Measurements from ENCODE around the gene MRPL23. TPM values are rescaled to one million over a fixed set of nuclear protein-coding genes. Genes with fewer than 3 reads are reported as not detected.

The MRPL23 gene
- total RNA-seq, 1 experiment from 2014 or later = 123 TPM

- no peak for DNase-seq (ENCODE audit: low read depth)
These were observed 43.9 kb downstream of the MRPL23 start for GRCh38 chr11:1990872-1991578.

GRCh38 chr11:1992111-1992510 is 45.0 kb downstream of the MRPL23 start:
- no peak for DNase-seq (ENCODE audit: low read depth)

GRCh38 chr11:1994121-1994520 is 47.0 kb downstream of the MRPL23 start:
- no peak for DNase-seq (ENCODE audit: low read depth)

- DNase-seq (ENCODE audit: low read depth) = no peak
These were observed 50.6 kb downstream of the MRPL23 start, which contains the start of gene H19 for GRCh38 chr11:1997755-1998154. Gene H19 (minus strand): TSS chr11:1997842.

- no peak for DNase-seq (ENCODE audit: low read depth)
These were observed 51.2 kb downstream of the MRPL23 start for GRCh38 chr11:1998290-1998689.

- DNase-seq (ENCODE audit: low read depth) = no peak
These were observed 51.7 kb downstream of the MRPL23 start for GRCh38 chr11:1998861-1999260.

GRCh38 chr11:2002042-2002776 is 55.1 kb downstream of the MRPL23 start:
- DNase-seq (ENCODE audit: low read depth) = no peak

GRCh38 chr11:2002807-2003206 is 55.7 kb downstream of the MRPL23 start:
- DNase-seq (ENCODE audit: low read depth) = no peak

- DNase-seq (ENCODE audit: low read depth) = no peak
These were observed 57.3 kb downstream of the MRPL23 start for GRCh38 chr11:2004466-2004865.

Other genes starting within 250 kb of the MRPL23 start
- gene IFITM10, start 196.7 kb upstream of the MRPL23 start, total RNA-seq (2014; rRNA removed; shearing (Covaris generic)) = 4.3 and 6.6 TPM in 2 replicates
- gene CTSD, start 183.4 kb upstream of the MRPL23 start, total RNA-seq (2014; rRNA removed; shearing (Covaris generic)) = 383 and 388 TPM in 2 replicates
- gene SYT8, start 112.3 kb upstream of the MRPL23 start, total RNA-seq (2014; rRNA removed; shearing (Covaris generic)) = 0.20 TPM in 1 of 2 replicates, not detected in the other
- 0.48 TPM in 1 of 2 replicates, not detected in the other for gene TNNI2, start 108.4 kb upstream of the MRPL23 start, total RNA-seq (2014; rRNA removed; shearing (Covaris generic))
- gene LSP1, start 94.2 kb upstream of the MRPL23 start, total RNA-seq (2014; rRNA removed; shearing (Covaris generic)) = 2.4 and 3.8 TPM in 2 replicates
- gene PRR33, start 55.4 kb upstream of the MRPL23 start, total RNA-seq (2014; rRNA removed; shearing (Covaris generic)) = not detected in 2 replicates
- not detected in 2 replicates for gene TNNT3, start 27.6 kb upstream of the MRPL23 start, total RNA-seq (2014; rRNA removed; shearing (Covaris generic))
- gene H19, start 50.5 kb downstream of the MRPL23 start, total RNA-seq (2014; rRNA removed; shearing (Covaris generic)) = 0.72 and 1.9 TPM in 2 replicates
- gene IGF2, start 192.1 kb downstream of the MRPL23 start, total RNA-seq (2014; rRNA removed; shearing (Covaris generic)) = not detected in 2 replicates
- gene INS, start 213.9 kb downstream of the MRPL23 start, total RNA-seq (2014; rRNA removed; shearing (Covaris generic)) = not detected in 2 replicates
- 0.24 and 0.88 TPM in 2 replicates for gene TH, start 224.5 kb downstream of the MRPL23 start, total RNA-seq (2014; rRNA removed; shearing (Covaris generic))

Data from RPMI7951 (cell line).